Thymus (tissue), 11 donors: Measurements from ENCODE around the gene KRT3. TPM values are rescaled to one million over a fixed set of nuclear protein-coding genes. Genes with fewer than 3 reads are reported as not detected.

ENCODE experiments used
- DNase-seq, 9 donors: peaks; one replicate each; pipeline ENCODE4 v3.0.0-alpha.2; 2013; ENCODE audit warnings: low spot score in 9 of 9, low read depth in 6 of 9, missing footprints in 1 of 9
- H3K27ac ChIP-seq, 2 donors: one replicate each; pipeline ENCODE4 v1.5.1; 2013; ENCODE audit warnings: control low read depth in 1 of 2, low read depth in 1 of 2, low read length in 1 of 2, mild to moderate bottlenecking in 1 of 2, moderate library complexity in 1 of 2
- H3K27me3 ChIP-seq, 2 donors: one replicate each; pipeline ENCODE4 v1.5.1; 2013; ENCODE audit warnings: low read length in 1 of 2; ENCODE audit not compliant: control insufficient read depth in 2 of 2, insufficient read depth in 1 of 2
- H3K36me3 ChIP-seq, 2 donors: one replicate each; pipeline ENCODE4 v1.5.1; 2013; ENCODE audit warnings: low read length in 1 of 2, mild to moderate bottlenecking in 1 of 2, moderate library complexity in 1 of 2; ENCODE audit not compliant: control insufficient read depth in 2 of 2, insufficient read depth in 2 of 2
- H3K4me1 ChIP-seq, 2 donors: one replicate each; pipeline ENCODE4 v1.5.1; 2013; ENCODE audit warnings: low read length in 2 of 2; ENCODE audit not compliant: control insufficient read depth in 2 of 2, insufficient read depth in 2 of 2
- H3K4me3 ChIP-seq, 2 donors: one replicate each; pipeline ENCODE4 v1.5.1; 2013; ENCODE audit warnings: low read length in 2 of 2, control low read depth in 1 of 2, mild to moderate bottlenecking in 1 of 2
- H3K9me3 ChIP-seq, 2 donors: one replicate each; pipeline ENCODE4 v1.5.1; 2013; ENCODE audit warnings: low read length in 1 of 2, mild to moderate bottlenecking in 1 of 2; ENCODE audit not compliant: control insufficient read depth in 2 of 2, insufficient read depth in 1 of 2
- WGBS: extraction: QIAGEN DNeasy Blood & Tissue Kit; methylation state at CpG from one replicate; pipeline ENCODE4 v1.1.7; 2013; 5-methylcytosine and 5-hydroxymethylcytosine counted together
- polyA plus RNA-seq: library from polyadenylated mRNA; stranded (reverse); fragments of 200-250 nt; gene quantifications from one replicate; pipeline ENCODE4 v1.2.3, GENCODE V29; 2013
- total RNA-seq: library from RNA; stranded (reverse); fragments of 120-200 nt; gene quantifications from one replicate; pipeline ENCODE4 v1.2.4, GENCODE V29; 2013
- donor health status: healthy.

Gene KRT3
- total and polyA plus RNA-seq, 2 donors = 0.14 to 1.0 TPM

GRCh38 chr12:52815676-52816588, 20.0 kb upstream of the KRT3 start:
- DNase-seq = no peak
- Histone ChIP-seq H3K9me3 (no peaks in the 10 kb centered on the region), H3K27ac (no peak overlapping the region), H3K27me3 (peaks cover 0 to 15% of the 10 kb centered on the region in 2 donors), H3K4me3 (no peak overlapping the region), H3K4me1 (no peaks in the 10 kb centered on the region), H3K36me3 (no peaks in the 10 kb centered on the region)
- 81% methylated on average over 9 of the region's 9 CpGs for WGBS

- 96% methylated on average over 4 of the region's 4 CpGs for WGBS
- no peak for DNase-seq
- Histone ChIP-seq H3K36me3 (no peaks in the 10 kb centered on the region), H3K9me3 (no peaks in the 10 kb centered on the region), H3K4me3 (no peak overlapping the region), H3K27me3 (peaks cover 0 to 14% of the 10 kb centered on the region in 2 donors), H3K27ac (no peak overlapping the region), H3K4me1 (no peaks in the 10 kb centered on the region)
These were observed 19.2 kb upstream of the KRT3 start for GRCh38 chr12:52815161-52815560.

DNA sequence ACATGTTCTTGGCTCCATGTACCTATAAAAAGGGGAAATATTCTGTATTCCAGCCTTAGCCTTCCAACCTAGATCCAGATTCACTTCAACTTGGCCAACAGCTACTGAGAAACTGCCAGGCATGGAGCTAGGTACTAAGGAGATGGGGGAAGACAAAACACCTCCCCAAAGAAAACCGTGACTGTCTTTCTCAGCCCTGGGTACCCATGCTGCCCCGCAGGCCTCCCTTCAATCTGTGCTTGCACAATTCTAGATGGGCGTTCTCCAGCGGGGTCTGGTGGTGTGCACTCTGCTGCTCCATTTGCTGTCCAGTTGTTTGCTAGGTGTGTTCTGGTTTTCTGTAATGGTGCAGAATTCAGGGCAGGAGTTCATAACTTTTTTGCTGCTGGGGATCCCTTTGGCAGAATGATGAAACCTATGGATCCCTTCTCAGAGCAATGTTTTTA, 18.8 kb upstream of the KRT3 start:
- no peaks in the 10 kb centered on the region for H3K4me1 ChIP-seq
- H3K27me3 ChIP-seq = peaks cover 0 to 13% of the 10 kb centered on the region in 2 donors
- no peak overlapping the region for H3K27ac ChIP-seq
- H3K36me3 ChIP-seq = no peaks in the 10 kb centered on the region
- 84% methylated on average over 4 of the region's 4 CpGs for WGBS
- H3K9me3 ChIP-seq = no peaks in the 10 kb centered on the region
- H3K4me3 ChIP-seq = no peak overlapping the region
- DNase-seq = no peak

GRCh38 chr12:52813885-52814709, 18.2 kb upstream of the KRT3 start, which contains the start of gene KRT4:
KRT4 (minus strand) TSS chr12:52814116; CDS start chr12:52814058, 58 bp downstream.
- DNase-seq = no peak
- WGBS = 95% methylated on average over 15 of the region's 15 CpGs
- Histone ChIP-seq H3K36me3 (no peaks in the 10 kb centered on the region), H3K4me1 (no peaks in the 10 kb centered on the region), H3K9me3 (no peaks in the 10 kb centered on the region), H3K27me3 (peaks cover 0 to 13% of the 10 kb centered on the region in 2 donors), H3K4me3 (no peak within 1 kb of the TSS), H3K27ac (no peak within 1 kb of the TSS)

DNA sequence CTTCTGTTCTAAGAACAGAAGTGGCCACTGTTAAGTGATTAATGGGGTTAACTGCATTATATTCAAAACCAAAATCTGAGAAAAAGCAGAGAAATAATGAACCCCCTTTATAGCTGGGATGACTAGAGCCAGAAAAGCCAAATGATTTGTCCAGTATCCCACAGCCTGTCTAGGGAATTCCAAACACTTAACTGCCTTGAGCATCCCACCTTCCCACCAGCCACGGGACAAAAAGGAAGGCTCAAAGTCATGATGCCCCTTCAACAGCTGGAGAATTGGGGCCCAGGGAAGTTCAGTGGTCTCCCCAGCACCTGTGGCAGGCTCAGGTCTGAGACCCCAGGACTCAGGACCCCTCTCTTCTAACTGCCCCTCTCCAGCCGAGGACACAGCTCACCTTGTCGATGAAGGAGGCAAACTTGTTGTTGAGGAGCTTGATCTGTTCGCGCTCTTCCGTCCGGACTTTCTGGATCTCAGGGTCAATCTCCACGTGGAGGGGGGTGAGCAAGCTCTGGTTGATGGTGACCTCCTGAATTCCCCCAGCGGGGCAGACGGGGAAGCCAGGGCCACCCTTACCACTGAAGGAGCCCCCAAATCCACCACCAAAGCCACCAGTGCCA, 17.4 kb upstream of the KRT3 start:
- DNase-seq = no peak
- H3K27ac ChIP-seq = no peak overlapping the region
- no peaks in the 10 kb centered on the region for H3K4me1 ChIP-seq
- 93% methylated on average over 10 of the region's 10 CpGs for WGBS
- no peaks in the 10 kb centered on the region for H3K36me3 ChIP-seq
- no peak overlapping the region for H3K4me3 ChIP-seq
- no peaks in the 10 kb centered on the region for H3K9me3 ChIP-seq
- H3K27me3 ChIP-seq = peaks cover 0 to 6% of the 10 kb centered on the region in 2 donors

GRCh38 chr12:52812749-52813148, 16.8 kb upstream of the KRT3 start:
- DNase-seq = no peak
- no peak overlapping the region for H3K27ac ChIP-seq
- no peak overlapping the region for H3K4me3 ChIP-seq
- no peaks in the 10 kb centered on the region for H3K36me3 ChIP-seq
- peaks cover 0 to 5% of the 10 kb centered on the region in 2 donors for H3K27me3 ChIP-seq
- no peaks in the 10 kb centered on the region for H3K9me3 ChIP-seq
- H3K4me1 ChIP-seq = no peaks in the 10 kb centered on the region
- WGBS = 35% methylated on average over 3 of the region's 3 CpGs

- 91% methylated on average over 4 of the region's 4 CpGs for WGBS
- H3K27me3 ChIP-seq = peaks cover 0 to 5% of the 10 kb centered on the region in 2 donors
- H3K27ac ChIP-seq = no peak overlapping the region
- H3K4me1 ChIP-seq = no peaks in the 10 kb centered on the region
- DNase-seq = no peak
- no peaks in the 10 kb centered on the region for H3K36me3 ChIP-seq
- no peak overlapping the region for H3K4me3 ChIP-seq
- no peaks in the 10 kb centered on the region for H3K9me3 ChIP-seq
These were observed 16.1 kb upstream of the KRT3 start for GRCh38 chr12:52812073-52812400.

GRCh38 chr12:52811191-52812072, 15.5 kb upstream of the KRT3 start:
- Histone ChIP-seq H3K36me3 (no peaks in the 10 kb centered on the region), H3K9me3 (no peaks in the 10 kb centered on the region), H3K4me3 (no peak overlapping the region), H3K27ac (no peak overlapping the region), H3K27me3 (peaks cover 0 to 5% of the 10 kb centered on the region in 2 donors), H3K4me1 (no peaks in the 10 kb centered on the region)
- DNase-seq = no peak
- WGBS = 94% methylated on average over 9 of the region's 9 CpGs
